GM19043 (cell line): ENCODE results near the gene PLCB4.
"Not testable (repeated sequence)": the region's sequence is repeated elsewhere in the genome, so short reads cannot be mapped to it uniquely, and the experiment has no call there.

ENCODE experiments used
- ATAC-seq: cut with Tn5 transposase; IDR thresholded peaks from one replicate; pipeline ENCODE4 v1.9.1; 2021; ENCODE audit warnings: low read depth; ENCODE audit not compliant: unreplicated experiment

The PLCB4 gene

DNA sequence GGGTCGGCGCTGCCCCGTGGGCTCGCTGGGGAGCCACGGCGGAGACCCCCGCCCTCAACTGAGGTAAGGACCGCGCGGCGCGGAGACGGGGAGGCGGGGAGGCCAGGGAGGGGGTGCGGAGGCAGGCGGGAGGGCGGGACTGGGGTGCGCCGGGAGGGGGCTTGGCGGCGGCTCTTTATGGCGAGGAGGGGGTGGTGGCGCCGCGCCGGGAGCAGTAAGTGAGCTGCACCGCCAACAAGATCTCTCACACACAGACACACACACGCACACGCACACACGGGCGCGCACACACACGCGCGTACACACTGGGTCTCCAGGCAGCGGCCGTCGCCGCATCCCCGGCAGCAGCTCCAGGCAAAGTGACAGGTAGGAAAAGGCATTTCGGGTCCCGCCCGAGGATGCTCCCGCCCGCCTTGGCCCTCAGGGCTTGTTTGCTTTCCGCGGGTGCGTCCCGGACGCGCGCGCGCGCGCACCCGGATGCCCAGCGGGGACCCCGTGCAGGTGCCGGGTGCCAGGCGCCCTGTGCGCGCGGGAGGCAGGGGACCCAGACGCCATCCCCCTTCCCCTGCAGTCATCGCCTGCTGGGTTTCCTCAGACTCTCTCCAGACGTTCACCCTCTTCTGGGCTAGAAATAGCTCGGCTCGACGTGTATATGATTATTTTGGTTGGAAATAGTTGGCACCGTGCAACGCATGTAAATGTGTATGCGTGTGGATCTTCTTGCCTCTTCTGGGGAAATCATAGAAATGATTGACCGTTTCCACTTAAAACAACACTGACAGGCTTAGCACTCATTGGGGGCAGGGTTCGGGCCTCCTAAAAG, at the start of gene PLCB4:
PLCB4 (plus strand) TSS at position 247 of the 823 bp plus-strand sequence. CDS start 238,728 bp downstream, outside the sequence.
- ATAC-seq = no peak

DNA sequence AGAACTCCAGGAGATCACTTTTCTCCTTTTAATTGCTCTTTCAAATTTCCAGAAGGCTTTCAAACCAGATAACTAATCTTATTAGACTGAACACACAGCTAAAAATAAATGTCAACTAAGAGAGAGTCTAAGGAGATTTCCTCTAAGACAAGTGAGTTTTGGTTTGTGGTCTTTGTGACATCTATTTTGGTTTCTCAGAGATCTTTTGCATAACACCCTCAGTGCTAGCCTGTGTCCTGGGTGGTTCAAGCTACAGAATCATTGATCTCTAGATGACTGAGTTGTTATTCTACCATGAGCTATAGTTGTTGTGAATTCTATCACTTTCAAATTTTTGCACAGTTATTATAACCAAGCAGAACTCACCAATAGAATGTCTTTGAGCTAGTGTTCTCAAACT, 49.1 kb upstream of the PLCB4 start:
- ATAC-seq = no peak

GRCh38 chr20:9021216-9021615, 47.7 kb upstream of the PLCB4 start:
- ATAC-seq = no peak

DNA sequence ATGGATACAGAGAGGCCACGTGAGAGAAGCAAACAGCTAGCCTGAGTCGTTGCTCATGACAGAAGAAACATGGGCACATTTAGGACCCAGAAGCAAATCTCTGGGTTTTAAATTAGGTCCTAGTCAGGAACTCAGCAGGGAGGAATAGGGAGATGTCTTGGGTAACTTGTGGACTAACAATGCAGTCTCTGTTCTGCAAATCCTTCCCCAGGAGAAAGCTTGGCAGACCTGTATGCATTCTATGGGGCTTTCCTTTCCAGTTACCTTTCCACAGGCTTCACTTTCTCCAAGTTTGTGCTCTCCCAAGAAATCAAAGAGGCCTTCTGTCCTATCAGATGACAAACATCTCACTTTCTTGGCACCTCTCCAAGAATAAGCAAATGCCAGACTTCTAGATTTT, 47.2 kb upstream of the PLCB4 start:
- no peak for ATAC-seq

- no peak for ATAC-seq
Observed at GRCh38 chr20:9022376-9022775, 46.5 kb upstream of the PLCB4 start.

- ATAC-seq = no peak
Observed at GRCh38 chr20:9024606-9025005, 44.3 kb upstream of the PLCB4 start.

- no peak for ATAC-seq
Observed at GRCh38 chr20:9025011-9025410, 43.9 kb upstream of the PLCB4 start.

- ATAC-seq = no peak
Observed at GRCh38 chr20:9025643-9026042, 43.2 kb upstream of the PLCB4 start.

GRCh38 chr20:9027626-9028025, 41.3 kb upstream of the PLCB4 start:
- ATAC-seq = no peak

DNA sequence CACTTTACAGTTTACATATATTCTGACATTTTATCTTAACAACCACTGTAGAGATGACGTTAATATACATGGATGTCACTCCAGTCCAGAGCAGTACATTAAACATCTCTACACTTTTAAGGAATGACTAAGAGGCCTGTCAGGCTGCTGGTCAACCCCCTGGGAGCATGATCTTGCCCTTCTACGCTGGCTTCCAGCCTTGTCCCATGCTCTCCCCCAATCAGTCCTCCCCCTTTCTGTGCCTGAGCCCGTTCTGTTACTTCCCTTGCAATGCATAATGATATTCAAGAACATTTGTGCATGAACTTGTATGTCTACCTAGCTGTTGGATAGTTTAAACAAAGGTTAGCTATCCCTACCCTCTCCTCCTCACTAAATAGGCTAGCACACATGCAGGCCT, 40.5 kb upstream of the PLCB4 start:
- no peak for ATAC-seq

DNA sequence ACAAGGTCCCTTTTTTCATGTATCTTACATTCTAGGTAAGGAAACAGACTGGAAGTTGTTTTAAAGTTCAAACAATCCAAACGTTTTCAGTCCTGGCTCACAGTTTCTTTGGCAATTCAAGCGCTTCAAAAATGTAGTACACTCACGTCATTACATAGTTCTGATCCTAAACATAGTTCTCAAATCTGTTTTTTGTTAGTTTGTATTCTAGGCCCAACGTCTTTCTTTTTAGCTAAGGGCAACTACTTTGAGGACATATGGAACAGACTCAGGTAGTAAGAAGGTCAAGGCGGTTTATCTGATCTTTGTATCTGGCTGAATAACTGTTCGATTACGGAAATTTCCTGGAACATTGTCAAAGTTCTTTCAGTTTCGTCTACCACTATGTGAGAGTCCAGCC, 36.9 kb upstream of the PLCB4 start:
- no peak for ATAC-seq

DNA sequence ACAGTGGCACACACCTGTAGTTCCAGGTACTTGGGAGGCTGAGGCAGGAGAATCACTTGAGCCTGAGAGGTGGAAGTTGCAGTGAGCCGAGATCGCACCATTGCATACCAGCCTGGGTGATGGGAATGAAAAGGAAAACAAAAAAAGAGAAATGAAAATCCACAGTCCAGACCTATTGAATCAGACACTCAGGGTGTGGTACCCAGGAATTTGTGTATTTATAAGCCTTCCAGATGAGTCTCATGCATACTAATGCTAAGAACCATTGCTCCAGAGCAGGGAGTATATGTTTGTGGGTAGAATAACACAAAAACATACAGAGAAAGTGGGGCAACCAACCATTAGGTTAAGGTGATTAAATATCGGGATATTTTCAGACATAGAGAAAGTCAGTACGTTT, 36.1 kb upstream of the PLCB4 start:
- ATAC-seq = no peak

DNA sequence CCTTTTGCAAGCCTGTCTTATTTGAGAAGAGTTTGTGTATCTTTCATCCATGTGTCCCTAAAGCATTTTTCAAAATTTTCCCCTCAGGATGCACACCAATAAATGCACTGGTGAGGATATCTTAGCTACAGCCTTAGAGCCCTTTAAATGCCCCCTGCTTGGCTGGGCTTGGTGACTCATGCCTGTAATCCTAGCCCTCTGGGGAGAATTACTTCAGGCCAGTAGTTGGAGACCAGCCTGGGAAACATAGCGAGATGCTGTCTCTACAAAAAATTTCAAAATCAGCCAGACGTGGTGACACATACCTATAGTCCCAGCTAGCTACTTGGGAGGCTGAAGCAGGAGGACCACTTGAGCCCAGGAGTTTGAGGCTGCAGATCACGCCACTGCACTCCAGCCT, 33.8 kb upstream of the PLCB4 start:
- no peak for ATAC-seq

GRCh38 chr20:9036593-9036992, 32.3 kb upstream of the PLCB4 start:
- ATAC-seq = no peak

- no peak for ATAC-seq
Observed at GRCh38 chr20:9038791-9039535, 29.9 kb upstream of the PLCB4 start.

DNA sequence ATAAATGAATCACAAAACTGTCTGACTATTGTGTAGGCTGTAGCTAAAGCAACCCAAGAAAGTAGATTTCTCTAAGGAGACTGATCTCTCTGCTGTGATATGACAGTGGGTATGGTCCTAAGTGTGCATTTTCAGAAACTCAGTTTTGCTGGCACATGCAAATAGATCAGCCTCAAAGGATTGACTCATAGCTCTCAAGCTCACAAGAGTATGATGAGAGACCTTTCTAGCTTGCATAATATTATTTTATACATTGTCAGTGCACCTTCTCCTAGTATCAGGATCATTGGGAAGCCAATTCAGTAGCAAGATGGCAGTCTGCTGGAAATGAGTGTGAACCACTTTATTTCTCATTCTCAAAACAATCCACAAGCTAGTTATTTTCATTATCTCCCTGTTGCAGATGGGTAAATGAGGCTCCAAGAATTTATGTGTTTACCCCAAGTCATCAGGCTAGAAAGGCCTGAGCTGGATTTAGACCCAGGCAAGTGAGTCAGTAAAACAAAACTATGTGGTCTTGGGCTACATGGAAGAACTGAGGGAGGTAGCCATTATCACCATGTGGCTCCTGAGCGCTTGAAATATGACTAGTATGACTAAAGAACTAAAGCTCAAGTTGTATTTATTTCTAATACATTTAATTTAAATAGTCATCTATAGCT, 27.9 kb upstream of the PLCB4 start:
- no peak for ATAC-seq

DNA sequence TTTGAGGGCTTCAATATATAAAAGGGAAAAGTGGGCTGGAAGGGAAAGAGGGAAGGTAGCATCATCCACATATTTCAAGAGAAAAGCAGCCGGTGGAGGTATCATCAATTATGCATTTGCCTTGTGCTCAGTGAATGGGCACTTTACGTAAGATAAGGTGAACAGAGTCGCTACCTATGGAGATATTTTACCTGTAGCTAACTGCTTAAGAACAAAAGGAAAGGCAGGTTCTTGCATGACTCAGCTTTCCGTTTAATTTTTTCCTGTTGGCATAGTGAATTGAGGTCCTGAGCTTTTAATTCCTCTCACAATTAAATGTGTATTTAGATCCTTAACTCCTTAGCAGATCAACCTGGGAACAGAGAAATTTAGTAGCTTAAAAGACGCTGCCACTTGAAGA, 25.5 kb upstream of the PLCB4 start:
- ATAC-seq = no peak

- not testable (repeated sequence) for ATAC-seq
Observed at GRCh38 chr20:9047928-9048327, 21.0 kb upstream of the PLCB4 start.

DNA sequence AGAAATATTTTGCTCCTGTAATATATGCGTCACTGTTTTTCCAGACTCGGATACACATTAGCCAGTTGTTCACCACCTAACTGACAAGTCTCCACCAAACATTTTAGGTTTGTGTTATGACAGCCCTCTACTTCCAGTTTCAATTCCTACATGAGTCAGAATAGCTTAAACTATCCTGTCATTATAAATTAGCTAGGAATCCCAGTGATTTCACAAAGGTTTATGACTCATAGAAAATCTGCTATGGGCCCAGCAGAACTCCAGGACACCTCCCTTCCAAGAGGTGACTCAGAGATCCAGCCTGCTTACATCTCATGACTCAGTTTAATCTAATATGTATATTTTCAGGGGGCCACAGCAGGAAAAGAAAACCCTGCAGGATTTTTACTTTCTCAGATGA, 17.4 kb upstream of the PLCB4 start:
- no peak for ATAC-seq

- ATAC-seq = no peak
Observed at GRCh38 chr20:9052136-9052535, 16.8 kb upstream of the PLCB4 start.

DNA sequence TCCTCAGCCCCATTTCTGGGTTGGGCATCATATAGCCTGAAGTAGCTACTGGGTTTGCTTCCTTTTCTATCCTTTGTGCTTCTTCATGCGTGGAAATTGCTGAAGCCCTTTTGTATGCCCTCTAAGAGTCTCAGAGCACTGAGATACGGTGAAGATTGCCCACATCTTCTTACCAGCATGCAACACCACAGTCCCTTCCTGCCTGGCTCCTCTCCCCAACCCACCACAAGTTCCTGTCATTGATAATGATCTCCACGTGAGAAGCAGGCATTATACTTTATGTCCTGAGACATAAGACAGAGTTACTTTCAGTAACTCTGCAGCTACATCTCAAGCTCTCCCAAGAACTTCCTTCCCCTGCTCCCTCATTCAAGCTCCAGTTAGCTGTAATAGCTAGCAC, 15.8 kb upstream of the PLCB4 start:
- no peak for ATAC-seq
